ENCODE measurements around the gene HSP90B1.

GRCh38 chr12:103881261-103881660 is 48.9 kb upstream of the HSP90B1 start:
- TF ChIP-seq CTCF (IDR thresholded peaks at IDR 0.05 in 2 of 3, conservative IDR thresholded peaks at IDR 0.05 in 1 of 3; ENCODE audit: control insufficient read depth in 2 of 3, extremely low read depth in 1 of 3, insufficient read depth in 1 of 3, low read depth in 3 of 3, low read length in 3 of 3) (no peak), NFXL1 (IDR thresholded peaks at IDR 0.05; ENCODE audit: borderline replicate concordance) (no peak), KDM1A (IDR thresholded peaks at IDR 0.05; ENCODE audit: borderline replicate concordance) (no peak), MAX (IDR thresholded peaks at IDR 0.05; ENCODE audit: low read depth, low read length) (no peak), BACH1 (IDR thresholded peaks at IDR 0.05; ENCODE audit: borderline replicate concordance) (no peak), RCOR1 (conservative IDR thresholded peaks at IDR 0.05; ENCODE audit: low read depth, low read length) (no peak), ATF3 (IDR thresholded peaks at IDR 0.05; ENCODE audit: borderline replicate concordance, extremely low read depth, low read depth, low read length) (no peak), ZSCAN29 (IDR thresholded peaks at IDR 0.05) (no peak), ZBED1 (IDR thresholded peaks at IDR 0.05; ENCODE audit: borderline replicate concordance) (no peak)
